ENCODE measurements around the gene ZFYVE28. TPM values are rescaled to one million over a fixed set of nuclear protein-coding genes. Genes with fewer than 3 reads are reported as not detected.

The ZFYVE28 gene
- total RNA-seq, 1 donor from 2014 or later: 3.6 TPM

GRCh38 chr4:2301225-2301642 is 117.2 kb downstream of the ZFYVE28 start:
- no peak for TF ChIP-seq CTCF (conservative IDR thresholded peaks at IDR 0.05)
- Mint-ChIP-seq H3K27ac (no peak overlapping the region), H3K4me3 (no peak overlapping the region), H3K36me3 (peaks cover 5% of the 10 kb centered on the region), H3K4me1 (ENCODE audit: unreplicated experiment) (no peaks in the 10 kb centered on the region), H3K27me3 (peaks cover 8% of the 10 kb centered on the region), H3K9me3 (peaks cover 5% of the 10 kb centered on the region)
- DNase-seq (ENCODE audit: extremely low spot score, unreplicated experiment): no peak

GRCh38 chr4:2300431-2301224 is 117.8 kb downstream of the ZFYVE28 start:
- H3K4me1 Mint-ChIP-seq (ENCODE audit: unreplicated experiment): no peaks in the 10 kb centered on the region
- peak; percentile 58 for DNase-seq (ENCODE audit: extremely low spot score, unreplicated experiment)
- H3K27ac Mint-ChIP-seq: no peak overlapping the region
- peaks cover 5% of the 10 kb centered on the region for H3K36me3 Mint-ChIP-seq
- TF ChIP-seq CTCF (conservative IDR thresholded peaks at IDR 0.05): no peak
- H3K9me3 Mint-ChIP-seq: peaks cover 5% of the 10 kb centered on the region
- H3K27me3 Mint-ChIP-seq: peaks cover 8% of the 10 kb centered on the region
- no peak overlapping the region for H3K4me3 Mint-ChIP-seq

GRCh38 chr4:2299794-2300193 is 118.7 kb downstream of the ZFYVE28 start:
- no peak overlapping the region for H3K4me3 Mint-ChIP-seq
- DNase-seq (ENCODE audit: extremely low spot score, unreplicated experiment): no peak
- no peaks in the 10 kb centered on the region for H3K4me1 Mint-ChIP-seq (ENCODE audit: unreplicated experiment)
- peaks cover 5% of the 10 kb centered on the region for H3K36me3 Mint-ChIP-seq
- no peak for TF ChIP-seq CTCF (conservative IDR thresholded peaks at IDR 0.05)
- peaks cover 8% of the 10 kb centered on the region for H3K27me3 Mint-ChIP-seq
- no peak overlapping the region for H3K27ac Mint-ChIP-seq
- H3K9me3 Mint-ChIP-seq: peaks cover 5% of the 10 kb centered on the region

- Mint-ChIP-seq H3K9me3 (peaks cover 12% of the 10 kb centered on the region), H3K27ac (no peak overlapping the region), H3K4me1 (ENCODE audit: unreplicated experiment) (no peaks in the 10 kb centered on the region), H3K27me3 (peaks cover 8% of the 10 kb centered on the region), H3K4me3 (no peak overlapping the region), H3K36me3 (peaks cover 5% of the 10 kb centered on the region)
- peak; percentile 65 for DNase-seq (ENCODE audit: extremely low spot score, unreplicated experiment)
- TF ChIP-seq CTCF (conservative IDR thresholded peaks at IDR 0.05): no peak
Measured at GRCh38 chr4:2298532-2298991, 119.9 kb downstream of the ZFYVE28 start.

GRCh38 chr4:2297606-2298531 is 120.6 kb downstream of the ZFYVE28 start:
- Mint-ChIP-seq H3K27ac (no peak overlapping the region), H3K4me1 (ENCODE audit: unreplicated experiment) (peaks cover 3% of the 10 kb centered on the region), H3K27me3 (peaks cover 8% of the 10 kb centered on the region), H3K4me3 (no peak overlapping the region), H3K36me3 (peaks cover 5% of the 10 kb centered on the region), H3K9me3 (peaks cover 12% of the 10 kb centered on the region)
- no peak for TF ChIP-seq CTCF (conservative IDR thresholded peaks at IDR 0.05)
- DNase-seq (ENCODE audit: extremely low spot score, unreplicated experiment): peak; percentile 54
